Vagina (tissue), 2 donors: ENCODE data around the gene BRINP3.

Experiments
- POLR2A ChIP-seq, 2 donors: fragments of 450-650 bp; IDR thresholded peaks; one replicate each; pipeline ENCODE4 v1.6.1; 2017; ENCODE audit warnings: antibody characterized with exemption in 2 of 2, mild to moderate bottlenecking in 2 of 2, moderate library complexity in 2 of 2
- TF ChIP-seq, protein P1 (sequence below), 3 experiments: fragments of 450-650 bp in 2 of 3; fragments of 200-600 bp in 1 of 3; sonication (generic) in 1 of 3; IDR thresholded peaks; one replicate each; pipeline ENCODE4 v1.5.1; 2017 to 2019; ENCODE audit warnings: antibody characterized with exemption in 3 of 3, mild to moderate bottlenecking in 2 of 3, moderate library complexity in 2 of 3

DNA sequence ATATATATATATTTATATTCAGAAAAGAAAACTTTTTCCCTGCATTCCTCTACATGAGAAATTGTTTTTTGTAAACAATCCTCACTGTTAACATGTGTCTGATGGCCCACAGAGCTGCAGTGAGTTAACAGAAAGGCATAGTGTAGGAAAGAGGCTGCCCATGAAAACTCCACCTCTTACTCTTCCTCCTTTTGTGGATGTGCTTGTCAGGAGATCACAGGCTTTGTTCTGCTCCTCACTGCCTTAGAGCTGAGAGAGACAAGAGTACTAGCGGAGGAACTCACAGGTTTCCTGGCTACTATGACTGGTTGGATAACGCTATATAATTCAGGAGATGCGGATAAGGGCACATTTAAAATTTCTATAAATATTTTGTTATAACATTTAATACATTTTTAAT is 200.6 kb downstream of the BRINP3 start:
- TF ChIP-seq, protein P1, sequence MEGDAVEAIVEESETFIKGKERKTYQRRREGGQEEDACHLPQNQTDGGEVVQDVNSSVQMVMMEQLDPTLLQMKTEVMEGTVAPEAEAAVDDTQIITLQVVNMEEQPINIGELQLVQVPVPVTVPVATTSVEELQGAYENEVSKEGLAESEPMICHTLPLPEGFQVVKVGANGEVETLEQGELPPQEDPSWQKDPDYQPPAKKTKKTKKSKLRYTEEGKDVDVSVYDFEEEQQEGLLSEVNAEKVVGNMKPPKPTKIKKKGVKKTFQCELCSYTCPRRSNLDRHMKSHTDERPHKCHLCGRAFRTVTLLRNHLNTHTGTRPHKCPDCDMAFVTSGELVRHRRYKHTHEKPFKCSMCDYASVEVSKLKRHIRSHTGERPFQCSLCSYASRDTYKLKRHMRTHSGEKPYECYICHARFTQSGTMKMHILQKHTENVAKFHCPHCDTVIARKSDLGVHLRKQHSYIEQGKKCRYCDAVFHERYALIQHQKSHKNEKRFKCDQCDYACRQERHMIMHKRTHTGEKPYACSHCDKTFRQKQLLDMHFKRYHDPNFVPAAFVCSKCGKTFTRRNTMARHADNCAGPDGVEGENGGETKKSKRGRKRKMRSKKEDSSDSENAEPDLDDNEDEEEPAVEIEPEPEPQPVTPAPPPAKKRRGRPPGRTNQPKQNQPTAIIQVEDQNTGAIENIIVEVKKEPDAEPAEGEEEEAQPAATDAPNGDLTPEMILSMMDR (IDR thresholded peaks at IDR 0.05) = no peak
- no peak for TF ChIP-seq POLR2A (IDR thresholded peaks at IDR 0.05)
